Endothelial cell of umbilical vein (primary cell): ENCODE results near the gene NANOGP8. TPM values are rescaled to one million over a fixed set of nuclear protein-coding genes. Genes with fewer than 3 reads are reported as not detected.
"Not testable (repeated sequence)": the region's sequence is repeated elsewhere in the genome, so short reads cannot be mapped to it uniquely, and the experiment has no call there.

Experiments used
- BruUV-seq: library from RNA; stranded (reverse); fragments of 400-500 nt; replicated peaks from 2 replicates; lab custom pipeline; 2021; lab: Mats Ljungman, UMichigan
- CTCF ChIA-PET: fragments of 300-600, 350-600 bp; sonication (Branson Sonifier 250); formaldehyde crosslinking; loops from one replicate; lab custom pipeline; 2021; ENCODE audit warnings: antibody characterized with exemption, inconsistent platforms; lab: Charles Lee
- POLR2A ChIA-PET: fragments of 300-600, 350-600 bp; sonication (Branson Sonifier 250); formaldehyde crosslinking; loops from one replicate; lab custom pipeline; 2021; ENCODE audit warnings: antibody characterized with exemption, inconsistent platforms; lab: Charles Lee
- DNase-seq: peaks from one replicate; pipeline ENCODE4 v3.0.0-alpha.2; 2011; ENCODE audit warnings: low read depth, low spot score
- FAIRE-seq: peaks from 2 replicates; lab custom pipeline; 2011; peaks lifted over from hg19 to GRCh38; lab: Jason Lieb, UNC
- H2AFZ ChIP-seq: 2 replicates; pipeline ENCODE4 v1.6.0; 2012; ENCODE audit warnings: low read depth, low read length, control low read depth, inconsistent platforms
- H3K27ac ChIP-seq: 2 replicates; pipeline ENCODE4 v1.5.1; 2011; ENCODE audit warnings: low read depth, mild to moderate bottlenecking, control low read depth, low read length, moderate library complexity; ENCODE audit not compliant: insufficient read depth
- H3K27me3 ChIP-seq, 2 experiments: 2 replicates each; pipeline versions ENCODE4 v1.6.0 to v1.6.1; 2011; ENCODE audit warnings: low read length in 2 of 2, mixed read lengths in 1 of 2; ENCODE audit not compliant: control insufficient read depth in 2 of 2, insufficient read depth in 2 of 2
- H3K36me3 ChIP-seq, 2 experiments: 2 replicates in 1 of 2; 3 replicates in 1 of 2; pipeline ENCODE4 v1.5.1; 2011; ENCODE audit warnings: low read length in 2 of 2, mild to moderate bottlenecking in 1 of 2, moderate library complexity in 1 of 2; ENCODE audit not compliant: control insufficient read depth in 2 of 2, insufficient read depth in 2 of 2; ENCODE audit errors: extremely low read depth in 1 of 2
- H3K4me1 ChIP-seq: 3 replicates; pipeline ENCODE4 v1.5.1; 2011; ENCODE audit warnings: mild to moderate bottlenecking, low read length; ENCODE audit not compliant: control insufficient read depth, insufficient read depth; ENCODE audit errors: extremely low read depth
- H3K4me2 ChIP-seq: 2 replicates; pipeline ENCODE4 v1.6.1; 2011; ENCODE audit warnings: low read length, control low read depth, mixed read lengths; ENCODE audit not compliant: insufficient read depth
- H3K4me3 ChIP-seq, 3 experiments: fragments of 200-600 bp in 1 of 3; sonication (generic), shearing (Covaris generic) in 1 of 3; replicated peaks in 1 of 3; 2 replicates each; pipeline ENCODE4 v1.5.1; 2011 to 2016; ENCODE audit warnings: control low read depth in 3 of 3, low read length in 3 of 3, mild to moderate bottlenecking in 2 of 3, inconsistent platforms in 1 of 3, low read depth in 1 of 3, moderate library complexity in 1 of 3; ENCODE audit not compliant: insufficient read depth in 1 of 3
- H3K79me2 ChIP-seq: 2 replicates; pipeline ENCODE4 v1.6.0; 2012; ENCODE audit warnings: low read length, inconsistent platforms; ENCODE audit not compliant: control insufficient read depth, insufficient read depth
- H3K9ac ChIP-seq: replicated peaks from 2 replicates; pipeline ENCODE3; 2011; ENCODE audit warnings: low read length, control low read depth; ENCODE audit not compliant: insufficient read depth; ENCODE audit errors: extremely low read depth
- H3K9me1 ChIP-seq: replicated peaks from 3 replicates; pipeline ENCODE4 v1.6.0; 2011; ENCODE audit warnings: mild to moderate bottlenecking, low read length; ENCODE audit not compliant: control insufficient read depth, insufficient read depth; ENCODE audit errors: extremely low read depth
- H3K9me3 ChIP-seq: replicated peaks from 2 replicates; pipeline ENCODE4 v1.5.1; 2012; ENCODE audit warnings: low read length, inconsistent platforms; ENCODE audit not compliant: control insufficient read depth, insufficient read depth
- H4K20me1 ChIP-seq: replicated peaks from 2 replicates; pipeline ENCODE3; 2011; ENCODE audit warnings: mild to moderate bottlenecking, low read length; ENCODE audit not compliant: control insufficient read depth, insufficient read depth; ENCODE audit errors: extremely low read depth
- EZH2 ChIP-seq: IDR thresholded peaks from 2 replicates; pipeline ENCODE4 v1.6.1; 2012; ENCODE audit warnings: borderline replicate concordance, low read depth, mild to moderate bottlenecking, moderate library complexity, low read length, inconsistent platforms; ENCODE audit not compliant: severe bottlenecking
- FOS ChIP-seq: IDR thresholded peaks from 2 replicates; pipeline ENCODE4 v1.6.1; 2011; ENCODE audit warnings: mild to moderate bottlenecking, low read length, moderate library complexity, borderline replicate concordance; ENCODE audit not compliant: insufficient read depth
- GATA2 ChIP-seq: IDR thresholded peaks from 2 replicates; pipeline ENCODE4 v1.7.0; 2011; ENCODE audit warnings: low read depth, mild to moderate bottlenecking, moderate library complexity, mixed read lengths, low read length; ENCODE audit not compliant: insufficient read length, insufficient read depth
- JUN ChIP-seq: IDR thresholded peaks from 2 replicates; pipeline ENCODE4 v1.6.1; 2011; ENCODE audit warnings: borderline replicate concordance, low read depth; ENCODE audit not compliant: insufficient read length, insufficient read depth
- MYC ChIP-seq: IDR thresholded peaks from one replicate; pipeline ENCODE4 v1.6.1; 2011; ENCODE audit warnings: mild to moderate bottlenecking, low read depth, low read length
- POLR2A ChIP-seq: IDR thresholded peaks from 2 replicates; pipeline ENCODE4 v1.6.1; 2012; ENCODE audit warnings: low read depth, mild to moderate bottlenecking, control low read depth, low read length
- POLR2AphosphoS5 ChIP-seq: IDR thresholded peaks from 2 replicates; pipeline ENCODE4 v1.6.1; 2012; ENCODE audit warnings: low read depth, mild to moderate bottlenecking, control low read depth, low read length, moderate library complexity; ENCODE audit not compliant: insufficient read depth
- dilution Hi-C: fragments of 300-500 bp; cut with MboI; formaldehyde crosslinking; loops from one replicate; pipeline ENCODE4 v1.15.0; 2019; ENCODE audit warnings: low sequenced_read_pairs; ENCODE audit not compliant: extremely low pct_ligation_motif_present
- intact Hi-C: fragments of 100-400 bp; cut with micrococcal nuclease; formaldehyde crosslinking; loops from one replicate; pipeline ENCODE4 v1.10.0; 2022
- polyA plus RNA-seq, 4 experiments: library from polyadenylated mRNA; depleted of rRNA in 3 of 4; stranded (reverse) in 3 of 4; unstranded in 1 of 4; fragments of >200 nt; gene quantifications; 2 replicates each; pipeline versions ENCODE4 v1.2.1 to v1.2.3, GENCODE V29; 2011 to 2012; ENCODE audit warnings: missing spikeins in 1 of 4
- total RNA-seq: library from RNA; stranded (reverse); gene quantifications from 2 replicates; pipeline ENCODE4 v1.2.3, GENCODE V29; 2021
- TF ChIP-seq, protein P1 (sequence below), 2 donors: IDR thresholded peaks; 1 replicate in 1 of 2; 2 replicates in 1 of 2; pipeline ENCODE4 v1.5.1; 2011; ENCODE audit warnings: low read length in 2 of 2, mild to moderate bottlenecking in 2 of 2, moderate library complexity in 2 of 2, control low read depth in 1 of 2, inconsistent platforms in 1 of 2, low read depth in 1 of 2; ENCODE audit not compliant: insufficient read depth in 1 of 2; ENCODE audit errors: extremely low read depth in 1 of 2
- TF ChIP-seq, protein P2 (sequence below): IDR thresholded peaks from 2 replicates; pipeline ENCODE4 v1.6.1; 2011; ENCODE audit not compliant: insufficient read depth, insufficient read length

NANOGP8 gene
- total and polyA plus RNA-seq, 2 donors (not counting 3 experiments of a cell fraction or from before 2014, with no cell fraction given), result not detected

DNA sequence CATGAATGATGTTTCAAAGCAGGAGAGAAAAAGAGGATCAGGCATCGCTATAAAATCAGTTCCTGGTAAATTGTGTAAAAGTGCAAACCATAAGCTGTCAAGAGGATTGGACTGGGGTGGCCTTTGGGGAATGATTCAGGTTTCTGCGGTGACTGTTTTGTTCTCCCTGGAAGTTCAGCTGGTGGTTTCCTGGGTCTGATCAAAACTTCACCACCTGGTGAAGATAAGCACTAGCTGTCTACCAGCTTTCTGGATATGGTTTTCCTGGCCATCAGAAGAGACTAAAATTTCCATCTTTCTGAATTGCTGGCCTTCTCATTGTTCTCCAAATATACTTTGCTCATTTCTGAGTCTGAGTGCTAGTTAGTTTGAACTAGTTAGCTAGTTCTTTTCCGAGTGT is 2.7 kb upstream of the NANOGP8 start:
- Histone ChIP-seq H3K9me3 (no peaks in the 10 kb centered on the region), H3K27me3 (peaks cover 0 to 2% of the 10 kb centered on the region in 2 experiments), H3K9me1 (no peaks in the 10 kb centered on the region), H3K79me2 (no peaks in the 10 kb centered on the region), H3K9ac (no peak overlapping the region), H3K36me3 (no peaks in the 10 kb centered on the region), H3K4me1 (no peaks in the 10 kb centered on the region), H3K4me2 (no peak overlapping the region), H4K20me1 (no peaks in the 10 kb centered on the region), H3K4me3 (no peak overlapping the region), H2AFZ (no peak overlapping the region), H3K27ac (no peak overlapping the region)
- CTCF ChIA-PET, result interaction anchor here (1.7 kb wide), 2 partner anchors 9 to 357 kb away, joined by 6 to 7 read pairs; no protein-coding TSS in a partner anchor
- POLR2A ChIA-PET, result no interaction called here
- dilution Hi-C loops, result no loop called here
- no peak for FAIRE-seq
- no TSS peak for BruUV-seq
- TF ChIP-seq POLR2AphosphoS5 (no peak), MYC (no peak), FOS (no peak), POLR2A (no peak), EZH2 (no peak), GATA2 (no peak), JUN (no peak)
- TF ChIP-seq, protein P1, sequence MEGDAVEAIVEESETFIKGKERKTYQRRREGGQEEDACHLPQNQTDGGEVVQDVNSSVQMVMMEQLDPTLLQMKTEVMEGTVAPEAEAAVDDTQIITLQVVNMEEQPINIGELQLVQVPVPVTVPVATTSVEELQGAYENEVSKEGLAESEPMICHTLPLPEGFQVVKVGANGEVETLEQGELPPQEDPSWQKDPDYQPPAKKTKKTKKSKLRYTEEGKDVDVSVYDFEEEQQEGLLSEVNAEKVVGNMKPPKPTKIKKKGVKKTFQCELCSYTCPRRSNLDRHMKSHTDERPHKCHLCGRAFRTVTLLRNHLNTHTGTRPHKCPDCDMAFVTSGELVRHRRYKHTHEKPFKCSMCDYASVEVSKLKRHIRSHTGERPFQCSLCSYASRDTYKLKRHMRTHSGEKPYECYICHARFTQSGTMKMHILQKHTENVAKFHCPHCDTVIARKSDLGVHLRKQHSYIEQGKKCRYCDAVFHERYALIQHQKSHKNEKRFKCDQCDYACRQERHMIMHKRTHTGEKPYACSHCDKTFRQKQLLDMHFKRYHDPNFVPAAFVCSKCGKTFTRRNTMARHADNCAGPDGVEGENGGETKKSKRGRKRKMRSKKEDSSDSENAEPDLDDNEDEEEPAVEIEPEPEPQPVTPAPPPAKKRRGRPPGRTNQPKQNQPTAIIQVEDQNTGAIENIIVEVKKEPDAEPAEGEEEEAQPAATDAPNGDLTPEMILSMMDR (IDR thresholded peaks at IDR 0.05; ENCODE audit: extremely low read depth in 1 of 2, insufficient read depth in 1 of 2, low read depth in 1 of 2, low read length in 2 of 2), result no peak
- TF ChIP-seq, protein P2, sequence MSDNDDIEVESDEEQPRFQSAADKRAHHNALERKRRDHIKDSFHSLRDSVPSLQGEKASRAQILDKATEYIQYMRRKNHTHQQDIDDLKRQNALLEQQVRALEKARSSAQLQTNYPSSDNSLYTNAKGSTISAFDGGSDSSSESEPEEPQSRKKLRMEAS, result no peak
- intact Hi-C loops, result no loop called here
- no peak for DNase-seq

DNA sequence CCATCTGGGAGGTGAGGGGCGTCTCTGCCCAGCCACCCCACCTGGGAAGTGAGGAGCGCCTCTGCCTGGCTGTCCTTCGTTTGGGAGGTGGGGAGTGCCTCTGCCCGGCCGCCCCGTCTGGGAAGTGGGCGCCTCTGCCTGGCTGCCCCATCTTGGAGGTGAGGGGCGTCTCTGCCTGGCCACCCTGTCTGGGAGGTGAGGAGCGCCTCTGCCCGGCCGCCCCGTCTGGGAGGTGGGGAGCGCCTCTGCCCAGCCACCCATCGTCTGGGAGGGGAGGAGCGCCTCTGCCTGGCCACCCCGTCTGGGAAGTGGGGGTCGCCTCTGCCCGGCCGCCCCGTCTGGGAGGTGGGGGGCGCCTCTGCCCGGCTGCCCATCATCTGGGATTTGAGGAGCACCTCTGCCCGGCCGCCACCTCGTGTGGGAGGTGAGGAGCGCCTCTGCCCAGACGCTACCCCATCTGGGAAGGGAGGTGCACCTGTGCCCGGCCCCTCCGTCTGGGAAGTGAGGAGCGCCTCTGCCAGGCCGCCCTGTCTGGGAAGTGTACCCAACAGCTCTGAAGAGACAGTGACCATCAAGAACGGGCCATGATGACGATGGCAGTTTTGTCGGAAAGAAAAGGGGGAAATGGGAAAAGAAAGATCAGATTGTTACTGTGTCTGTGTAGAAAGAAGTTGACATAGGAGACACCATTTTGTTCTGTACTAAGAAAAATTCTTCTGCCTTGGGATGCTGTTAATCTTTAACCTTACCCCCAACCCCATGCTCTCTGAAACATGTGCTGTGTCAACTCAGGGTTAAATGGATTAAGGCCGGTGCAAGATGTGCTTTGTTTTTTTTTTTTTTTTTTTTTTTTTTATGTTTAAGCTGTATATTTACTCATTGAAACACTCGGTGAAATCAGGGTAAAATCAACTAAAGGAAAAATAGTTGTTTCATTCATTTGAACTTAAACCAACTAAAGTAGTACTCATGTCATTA is 2.4 kb downstream of the NANOGP8 start:
- H3K36me3 ChIP-seq, H2AFZ ChIP-seq, DNase-seq, H4K20me1 ChIP-seq, H3K27ac ChIP-seq, intact Hi-C loops, H3K4me3 ChIP-seq, H3K9me1 ChIP-seq, H3K4me1 ChIP-seq, H3K9me3 ChIP-seq, H3K9ac ChIP-seq, H3K79me2 ChIP-seq, H3K27me3 ChIP-seq, POLR2A ChIA-PET, CTCF ChIA-PET, dilution Hi-C loops, BruUV-seq, H3K4me2 ChIP-seq: not testable (repeated sequence)
- FAIRE-seq, result peak; percentile 18
